ENCODE measurements around the gene HDAC9.

Gene HDAC9

GRCh38 chr7:18574235-18574540 lies 78.6 kb downstream of the HDAC9 start:
- Histone ChIP-seq H3K4me2 (ENCODE audit: low read length) (no peak overlapping the region), H3K27ac (ENCODE audit: low read length) (no peak overlapping the region), H3K9me3 (ENCODE audit: insufficient read depth, low read length) (no peaks in the 10 kb centered on the region), H3K4me1 (ENCODE audit: low read length) (peaks cover 48% of the 10 kb centered on the region), H3K36me3 (replicated peaks; ENCODE audit: low read depth, low read length) (no peaks in the 10 kb centered on the region), H3K79me2 (ENCODE audit: low read length) (no peaks in the 10 kb centered on the region), H2AFZ (ENCODE audit: low read depth, low read length) (no peak overlapping the region), H3K27me3 (ENCODE audit: low read depth, low read length) (no peaks in the 10 kb centered on the region), H3K9ac (ENCODE audit: low read length) (no peak overlapping the region), H4K20me1 (ENCODE audit: insufficient read depth, low read length) (no peaks in the 10 kb centered on the region), H3K4me3 (ENCODE audit: low read length) (no peak overlapping the region)
- no peak for TF ChIP-seq CTCF (IDR thresholded peaks at IDR 0.05; ENCODE audit: low read depth, low read length)
- no peak for TF ChIP-seq EZH2phosphoT487 (IDR thresholded peaks at IDR 0.05; ENCODE audit: low read depth)

- no peaks in the 10 kb centered on the region for H3K79me2 ChIP-seq (ENCODE audit: low read length)
- no peak overlapping the region for H3K27ac ChIP-seq (ENCODE audit: low read length)
- TF ChIP-seq CTCF (IDR thresholded peaks at IDR 0.05; ENCODE audit: low read depth, low read length) (no peak), EZH2phosphoT487 (IDR thresholded peaks at IDR 0.05; ENCODE audit: low read depth) (no peak)
- peaks cover 47% of the 10 kb centered on the region for H3K4me1 ChIP-seq (ENCODE audit: low read length)
- H3K9me3 ChIP-seq (ENCODE audit: insufficient read depth, low read length) = no peaks in the 10 kb centered on the region
- H4K20me1 ChIP-seq (ENCODE audit: insufficient read depth, low read length) = no peaks in the 10 kb centered on the region
- H3K4me3 ChIP-seq (ENCODE audit: low read length) = no peak overlapping the region
- H3K9ac ChIP-seq (ENCODE audit: low read length) = no peak overlapping the region
- no peaks in the 10 kb centered on the region for H3K36me3 ChIP-seq (replicated peaks; ENCODE audit: low read depth, low read length)
- H3K27me3 ChIP-seq (ENCODE audit: low read depth, low read length) = no peaks in the 10 kb centered on the region
- H3K4me2 ChIP-seq (ENCODE audit: low read length) = no peak overlapping the region
- H2AFZ ChIP-seq (ENCODE audit: low read depth, low read length) = no peak overlapping the region
Observed at GRCh38 chr7:18574676-18575075, 79.1 kb downstream of the HDAC9 start.

GRCh38 chr7:18575622-18576572 lies 80.3 kb downstream of the HDAC9 start:
- Histone ChIP-seq H3K36me3 (replicated peaks; ENCODE audit: low read depth, low read length) (no peaks in the 10 kb centered on the region), H3K79me2 (ENCODE audit: low read length) (no peaks in the 10 kb centered on the region), H3K9me3 (ENCODE audit: insufficient read depth, low read length) (no peaks in the 10 kb centered on the region), H3K9ac (ENCODE audit: low read length) (no peak overlapping the region), H3K27me3 (ENCODE audit: low read depth, low read length) (no peaks in the 10 kb centered on the region), H4K20me1 (ENCODE audit: insufficient read depth, low read length) (no peaks in the 10 kb centered on the region), H3K4me3 (ENCODE audit: low read length) (no peak overlapping the region), H3K4me2 (ENCODE audit: low read length) (no peak overlapping the region), H3K27ac (ENCODE audit: low read length) (no peak overlapping the region), H3K4me1 (ENCODE audit: low read length) (peaks cover 35% of the 10 kb centered on the region), H2AFZ (ENCODE audit: low read depth, low read length) (no peak overlapping the region)
- TF ChIP-seq CTCF (IDR thresholded peaks at IDR 0.05; ENCODE audit: low read depth, low read length) (no peak), EZH2phosphoT487 (IDR thresholded peaks at IDR 0.05; ENCODE audit: low read depth) (no peak)

GRCh38 chr7:18577096-18577771 lies 81.7 kb downstream of the HDAC9 start:
- no peak overlapping the region for H3K27ac ChIP-seq (ENCODE audit: low read length)
- no peaks in the 10 kb centered on the region for H3K9me3 ChIP-seq (ENCODE audit: insufficient read depth, low read length)
- peaks cover 22% of the 10 kb centered on the region for H3K4me1 ChIP-seq (ENCODE audit: low read length)
- H3K4me3 ChIP-seq (ENCODE audit: low read length) = no peak overlapping the region
- no peaks in the 10 kb centered on the region for H3K27me3 ChIP-seq (ENCODE audit: low read depth, low read length)
- no peaks in the 10 kb centered on the region for H4K20me1 ChIP-seq (ENCODE audit: insufficient read depth, low read length)
- no peak overlapping the region for H3K4me2 ChIP-seq (ENCODE audit: low read length)
- H3K79me2 ChIP-seq (ENCODE audit: low read length) = no peaks in the 10 kb centered on the region
- no peak overlapping the region for H2AFZ ChIP-seq (ENCODE audit: low read depth, low read length)
- no peaks in the 10 kb centered on the region for H3K36me3 ChIP-seq (replicated peaks; ENCODE audit: low read depth, low read length)
- no peak overlapping the region for H3K9ac ChIP-seq (ENCODE audit: low read length)
- TF ChIP-seq CTCF (IDR thresholded peaks at IDR 0.05; ENCODE audit: low read depth, low read length) = no peak
- no peak for TF ChIP-seq EZH2phosphoT487 (IDR thresholded peaks at IDR 0.05; ENCODE audit: low read depth)

Measured in OCI-LY3 (cell line).